ENCODE measurements around the gene CDK5RAP2.
"Not testable (repeated sequence)": the region's sequence is repeated elsewhere in the genome, so short reads cannot be mapped to it uniquely, and the experiment has no call there.

The CDK5RAP2 gene

GRCh38 chr9:120505186-120505585, 74.8 kb downstream of the CDK5RAP2 start:
- no peak for DNase-seq

- DNase-seq: no peak
Measured at GRCh38 chr9:120500733-120501132, 79.2 kb downstream of the CDK5RAP2 start.

- not testable (repeated sequence) for DNase-seq
Measured at GRCh38 chr9:120497865-120498264, 82.1 kb downstream of the CDK5RAP2 start.

- not testable (repeated sequence) for DNase-seq
Measured at GRCh38 chr9:120496438-120496837, 83.5 kb downstream of the CDK5RAP2 start.

GRCh38 chr9:120490888-120491595, 88.9 kb downstream of the CDK5RAP2 start:
- no peak for DNase-seq

GRCh38 chr9:120486835-120487234, 93.1 kb downstream of the CDK5RAP2 start:
- DNase-seq: no peak

GRCh38 chr9:120486347-120486746, 93.6 kb downstream of the CDK5RAP2 start:
- no peak for DNase-seq

GRCh38 chr9:120485788-120486187, 94.2 kb downstream of the CDK5RAP2 start:
- DNase-seq: no peak

GRCh38 chr9:120484162-120484561, 95.8 kb downstream of the CDK5RAP2 start:
- no peak for DNase-seq

- no peak for DNase-seq
Measured at GRCh38 chr9:120482424-120483186, 97.4 kb downstream of the CDK5RAP2 start.

GRCh38 chr9:120481846-120482245, 98.1 kb downstream of the CDK5RAP2 start:
- DNase-seq: no peak

GRCh38 chr9:120481248-120481647, 98.7 kb downstream of the CDK5RAP2 start:
- DNase-seq: no peak

- DNase-seq: no peak
Measured at GRCh38 chr9:120480707-120481106, 99.3 kb downstream of the CDK5RAP2 start.

GRCh38 chr9:120478208-120478607, 101.8 kb downstream of the CDK5RAP2 start:
- DNase-seq: no peak

GRCh38 chr9:120477534-120478001, 102.4 kb downstream of the CDK5RAP2 start:
- DNase-seq: peak in 1 of 2 donors; percentile 29

GRCh38 chr9:120475341-120475740, 104.6 kb downstream of the CDK5RAP2 start:
- DNase-seq: no peak

- DNase-seq: no peak
Measured at GRCh38 chr9:120474591-120475243, 105.2 kb downstream of the CDK5RAP2 start.

- DNase-seq: no peak
Measured at GRCh38 chr9:120473608-120474007, 106.4 kb downstream of the CDK5RAP2 start.

GRCh38 chr9:120465685-120466407, 114.1 kb downstream of the CDK5RAP2 start:
- no peak for DNase-seq

- DNase-seq: no peak
Measured at GRCh38 chr9:120464887-120465421, 115.0 kb downstream of the CDK5RAP2 start.

- no peak for DNase-seq
Measured at GRCh38 chr9:120464176-120464886, 115.6 kb downstream of the CDK5RAP2 start.

- DNase-seq: no peak
Measured at GRCh38 chr9:120463765-120464164, 116.2 kb downstream of the CDK5RAP2 start.

Data from CD4-positive, alpha-beta T cell treated with Interferon alpha-2 for 1 hour (primary cell).